Measurements from ENCODE around the gene CRADD. TPM values are rescaled to one million over a fixed set of nuclear protein-coding genes. Genes with fewer than 3 reads are reported as not detected.

CRADD gene
- polyA plus RNA-seq, 1 of the 3 experiments (the other 2 are of a cell fraction) = 13.6 TPM

DNA sequence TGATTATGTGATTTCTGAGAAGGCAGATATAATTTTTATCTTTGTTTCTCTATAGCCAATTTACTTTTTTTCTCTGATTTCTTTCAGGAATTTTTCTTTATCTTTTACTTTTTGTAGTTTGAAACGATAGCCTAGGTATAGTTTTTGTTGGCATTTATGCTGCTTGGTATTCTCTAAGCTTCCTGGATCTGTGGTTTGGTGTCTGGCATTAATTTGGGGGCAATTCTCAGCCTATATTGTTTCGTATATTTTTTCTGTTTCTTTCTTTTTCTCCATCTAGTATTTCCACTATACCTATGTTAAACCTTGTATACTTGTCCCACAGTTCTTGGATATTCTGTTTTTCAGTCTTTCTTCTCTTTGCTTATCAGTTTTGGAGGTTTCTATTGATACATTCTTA lies 45.0 kb downstream of the CRADD start:
- H3K27me3 ChIP-seq (ENCODE audit: insufficient read depth) = no peaks in the 10 kb centered on the region
- H3K27ac ChIP-seq (ENCODE audit: low read depth in 2 of 2, low read length in 1 of 2) = no peak overlapping the region
- peaks cover 11% of the 10 kb centered on the region; the same call in 1 of the 2 replicates for H3K9me3 ChIP-seq
- ChIA-PET CTCF (interaction anchor here (4.2 kb wide), 1 partner anchor 380 kb away, joined by 12 read pairs; no protein-coding TSS in a partner anchor), POLR2A (no interaction called here)
- no peaks in the 10 kb centered on the region for H3F3A ChIP-seq (replicated peaks; ENCODE audit: insufficient read depth)
- H3K36me3 ChIP-seq (replicated peaks in 1 of 2; ENCODE audit: control insufficient read depth in 1 of 2, insufficient read depth in 2 of 2, low read length in 1 of 2) = peaks cover 0 to 6% of the 10 kb centered on the region in 2 experiments
- WGBS (ENCODE audit: low lambda C conversion rate) = 75% methylated on average over 2 of the region's 2 CpGs
- H4K20me1 ChIP-seq (ENCODE audit: insufficient read depth) = no peaks in the 10 kb centered on the region
- TF ChIP-seq RAD21 (IDR thresholded peaks at IDR 0.05; ENCODE audit: low read length) = no peak
- TF ChIP-seq, protein P1, sequence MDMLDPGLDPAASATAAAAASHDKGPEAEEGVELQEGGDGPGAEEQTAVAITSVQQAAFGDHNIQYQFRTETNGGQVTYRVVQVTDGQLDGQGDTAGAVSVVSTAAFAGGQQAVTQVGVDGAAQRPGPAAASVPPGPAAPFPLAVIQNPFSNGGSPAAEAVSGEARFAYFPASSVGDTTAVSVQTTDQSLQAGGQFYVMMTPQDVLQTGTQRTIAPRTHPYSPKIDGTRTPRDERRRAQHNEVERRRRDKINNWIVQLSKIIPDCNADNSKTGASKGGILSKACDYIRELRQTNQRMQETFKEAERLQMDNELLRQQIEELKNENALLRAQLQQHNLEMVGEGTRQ (IDR thresholded peaks at IDR 0.05; ENCODE audit: borderline replicate concordance, low read depth, low read length) = no peak
- no peak for TF ChIP-seq RCOR1 (IDR thresholded peaks at IDR 0.05; ENCODE audit: low read length)
- no peak for TF ChIP-seq MXI1 (IDR thresholded peaks at IDR 0.05; ENCODE audit: low read depth, low read length)
- TF ChIP-seq NRF1 (IDR thresholded peaks at IDR 0.05; ENCODE audit: low read depth, low read length) = no peak
- TF ChIP-seq YY1 (IDR thresholded peaks at IDR 0.05; ENCODE audit: low read depth) = no peak
- TF ChIP-seq RXRA (IDR thresholded peaks at IDR 0.05; ENCODE audit: borderline replicate concordance, low read depth) = no peak
- no peak for TF ChIP-seq RFX5 (IDR thresholded peaks at IDR 0.05; ENCODE audit: low read length)
- TF ChIP-seq FOXJ3 (CRISPR knock-in tag; IDR thresholded peaks at IDR 0.05) = no peak
- TF ChIP-seq, protein P2, sequence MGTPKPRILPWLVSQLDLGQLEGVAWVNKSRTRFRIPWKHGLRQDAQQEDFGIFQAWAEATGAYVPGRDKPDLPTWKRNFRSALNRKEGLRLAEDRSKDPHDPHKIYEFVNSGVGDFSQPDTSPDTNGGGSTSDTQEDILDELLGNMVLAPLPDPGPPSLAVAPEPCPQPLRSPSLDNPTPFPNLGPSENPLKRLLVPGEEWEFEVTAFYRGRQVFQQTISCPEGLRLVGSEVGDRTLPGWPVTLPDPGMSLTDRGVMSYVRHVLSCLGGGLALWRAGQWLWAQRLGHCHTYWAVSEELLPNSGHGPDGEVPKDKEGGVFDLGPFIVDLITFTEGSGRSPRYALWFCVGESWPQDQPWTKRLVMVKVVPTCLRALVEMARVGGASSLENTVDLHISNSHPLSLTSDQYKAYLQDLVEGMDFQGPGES (IDR thresholded peaks at IDR 0.05; ENCODE audit: low read depth, low read length) = no peak
- no peak for TF ChIP-seq SIN3A (IDR thresholded peaks at IDR 0.05; ENCODE audit: borderline replicate concordance, low read depth, low read length)
- TF ChIP-seq, protein P3, sequence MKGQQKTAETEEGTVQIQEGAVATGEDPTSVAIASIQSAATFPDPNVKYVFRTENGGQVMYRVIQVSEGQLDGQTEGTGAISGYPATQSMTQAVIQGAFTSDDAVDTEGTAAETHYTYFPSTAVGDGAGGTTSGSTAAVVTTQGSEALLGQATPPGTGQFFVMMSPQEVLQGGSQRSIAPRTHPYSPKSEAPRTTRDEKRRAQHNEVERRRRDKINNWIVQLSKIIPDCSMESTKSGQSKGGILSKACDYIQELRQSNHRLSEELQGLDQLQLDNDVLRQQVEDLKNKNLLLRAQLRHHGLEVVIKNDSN (IDR thresholded peaks at IDR 0.05; ENCODE audit: borderline replicate concordance, low read depth) = no peak
- no peak for TF ChIP-seq GATA2 (CRISPR knock-in tag; IDR thresholded peaks at IDR 0.05)
- TF ChIP-seq, protein P4, sequence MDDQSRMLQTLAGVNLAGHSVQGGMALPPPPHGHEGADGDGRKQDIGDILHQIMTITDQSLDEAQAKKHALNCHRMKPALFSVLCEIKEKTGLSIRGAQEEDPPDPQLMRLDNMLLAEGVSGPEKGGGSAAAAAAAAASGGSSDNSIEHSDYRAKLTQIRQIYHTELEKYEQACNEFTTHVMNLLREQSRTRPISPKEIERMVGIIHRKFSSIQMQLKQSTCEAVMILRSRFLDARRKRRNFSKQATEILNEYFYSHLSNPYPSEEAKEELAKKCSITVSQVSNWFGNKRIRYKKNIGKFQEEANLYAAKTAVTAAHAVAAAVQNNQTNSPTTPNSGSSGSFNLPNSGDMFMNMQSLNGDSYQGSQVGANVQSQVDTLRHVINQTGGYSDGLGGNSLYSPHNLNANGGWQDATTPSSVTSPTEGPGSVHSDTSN (IDR thresholded peaks at IDR 0.05) = no peak
- no peak overlapping the region for H3K4me2 ChIP-seq
- H3K9me2 ChIP-seq = no peaks in the 10 kb centered on the region
- no peak for DNase-seq
- no peak overlapping the region for H3K9ac ChIP-seq
- H3K4me3 ChIP-seq (ENCODE audit: low read depth in 2 of 2, low read length in 1 of 2) = no peak overlapping the region
- H2AFZ ChIP-seq (ENCODE audit: low read depth) = no peak overlapping the region
- H3K79me2 ChIP-seq (ENCODE audit: insufficient read depth) = no peaks in the 10 kb centered on the region
- peaks cover 2 to 3% of the 10 kb centered on the region in 2 experiments; a peak in 2 of 4 replicates for H3K4me1 ChIP-seq (ENCODE audit: control insufficient read depth in 1 of 2, insufficient read depth in 2 of 2, low read depth in 1 of 2, low read length in 1 of 2)
